ENCODE data around the gene COL6A3. TPM values are rescaled to one million over a fixed set of nuclear protein-coding genes. Genes with fewer than 3 reads are reported as not detected.
"Not testable (repeated sequence)": the region's sequence is repeated elsewhere in the genome, so short reads cannot be mapped to it uniquely, and the experiment has no call there.

The COL6A3 gene
- polyA plus RNA-seq, 3 donors, result 47.7 to 137 (median 66.2) TPM

GRCh38 chr2:237314198-237314597 lies 99.8 kb downstream of the COL6A3 start:
- H3K27ac ChIP-seq (ENCODE audit: low read depth, low read length), result no peak overlapping the region
- 93 to 94% (median 93%) methylated on average over 7 of the region's 7 CpGs for WGBS, 3 donors

- H3K27ac ChIP-seq (ENCODE audit: low read depth, low read length), result no peak overlapping the region
- WGBS, 3 donors, result 84 to 95% (median 87%) methylated on average over 12 of the region's 12 CpGs
These were observed 101.8 kb downstream of the COL6A3 start for GRCh38 chr2:237312021-237312755.

DNA sequence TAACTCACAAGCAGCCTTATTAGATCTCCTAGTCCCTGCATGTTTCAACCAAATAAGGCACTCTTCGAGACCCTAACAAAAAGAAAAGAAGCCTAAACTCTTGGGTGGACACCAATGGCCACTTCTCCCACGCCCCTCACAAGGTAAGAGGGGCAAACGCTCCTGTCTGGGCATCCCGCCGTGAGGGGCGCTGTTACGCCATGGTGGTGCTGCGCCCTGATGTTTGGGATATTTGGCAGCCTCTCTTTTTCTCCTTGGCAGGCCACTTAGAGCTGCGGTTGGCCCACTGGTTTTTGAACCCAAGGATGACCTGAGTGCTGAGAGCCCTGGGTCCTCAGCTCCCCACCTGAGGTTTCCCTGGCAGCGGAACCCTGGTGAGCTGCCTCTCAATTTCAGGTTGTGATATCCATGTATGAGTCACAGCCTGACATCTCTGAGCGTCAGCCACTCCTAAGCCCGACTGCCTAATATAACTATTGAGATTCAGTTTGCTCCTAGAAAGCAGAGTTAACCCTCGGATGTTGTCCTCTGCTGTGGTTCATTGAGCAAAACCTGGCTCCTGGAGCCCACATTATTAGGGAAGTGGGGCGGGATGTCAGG lies 103.3 kb downstream of the COL6A3 start:
- H3K27ac ChIP-seq (ENCODE audit: low read depth, low read length), result no peak overlapping the region
- WGBS, 3 donors, result 80 to 89% (median 89%) methylated on average over 14 of the region's 14 CpGs

GRCh38 chr2:237309416-237309815 lies 104.5 kb downstream of the COL6A3 start:
- H3K27ac ChIP-seq (ENCODE audit: low read depth, low read length), result no peak overlapping the region
- WGBS, 3 donors, result 52 to 53% (median 52%) methylated on average over 4 of the region's 4 CpGs

GRCh38 chr2:237309011-237309410 lies 105.0 kb downstream of the COL6A3 start:
- 71 to 77% (median 75%) methylated on average over 3 of the region's 3 CpGs for WGBS, 3 donors
- no peak overlapping the region for H3K27ac ChIP-seq (ENCODE audit: low read depth, low read length)

DNA sequence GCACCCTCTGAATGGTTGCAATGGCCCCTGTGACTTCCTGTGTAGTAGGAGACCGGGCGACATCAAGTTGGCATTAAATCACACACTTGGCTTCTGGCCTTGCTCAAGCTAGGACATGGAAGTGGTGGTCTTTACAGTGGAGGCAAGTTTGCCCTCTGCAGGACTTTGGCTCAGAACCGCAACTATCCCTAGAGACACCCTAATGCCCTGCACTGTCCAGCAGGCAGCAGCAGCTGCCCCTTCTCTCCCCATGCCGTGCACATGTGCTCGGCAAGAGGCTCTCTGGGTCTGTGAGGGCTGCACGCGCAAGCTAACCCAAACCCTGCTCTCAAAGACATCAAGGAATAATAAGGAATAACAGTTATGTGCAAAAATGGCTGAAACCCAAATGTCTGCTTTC lies 106.5 kb downstream of the COL6A3 start:
- no peak overlapping the region for H3K27ac ChIP-seq (ENCODE audit: low read depth, low read length)
- WGBS, 3 donors, result 63 to 78% (median 76%) methylated on average over 7 of the region's 7 CpGs

DNA sequence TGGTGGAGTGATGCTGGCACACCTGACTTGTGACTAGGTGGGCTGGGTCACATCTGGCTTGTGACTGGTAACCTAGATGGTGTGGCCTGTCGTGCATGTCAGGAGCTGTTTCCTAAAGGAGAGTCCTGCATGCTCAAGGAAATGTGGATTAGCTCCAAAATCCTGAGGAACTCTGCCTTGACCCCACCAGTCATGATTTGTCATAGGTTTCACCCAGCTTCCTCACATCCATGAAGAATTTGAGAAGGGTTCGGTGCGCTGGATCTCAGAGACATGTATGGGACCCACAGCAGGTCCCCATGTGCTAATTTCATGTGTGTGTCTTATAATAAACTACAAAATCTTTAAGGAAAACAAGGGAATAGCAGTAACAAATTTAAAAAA lies 107.2 kb downstream of the COL6A3 start:
- WGBS, 3 donors, result 81 to 93% (median 87%) methylated on average over 3 of the region's 3 CpGs
- H3K27ac ChIP-seq (ENCODE audit: low read depth, low read length), result no peak overlapping the region

DNA sequence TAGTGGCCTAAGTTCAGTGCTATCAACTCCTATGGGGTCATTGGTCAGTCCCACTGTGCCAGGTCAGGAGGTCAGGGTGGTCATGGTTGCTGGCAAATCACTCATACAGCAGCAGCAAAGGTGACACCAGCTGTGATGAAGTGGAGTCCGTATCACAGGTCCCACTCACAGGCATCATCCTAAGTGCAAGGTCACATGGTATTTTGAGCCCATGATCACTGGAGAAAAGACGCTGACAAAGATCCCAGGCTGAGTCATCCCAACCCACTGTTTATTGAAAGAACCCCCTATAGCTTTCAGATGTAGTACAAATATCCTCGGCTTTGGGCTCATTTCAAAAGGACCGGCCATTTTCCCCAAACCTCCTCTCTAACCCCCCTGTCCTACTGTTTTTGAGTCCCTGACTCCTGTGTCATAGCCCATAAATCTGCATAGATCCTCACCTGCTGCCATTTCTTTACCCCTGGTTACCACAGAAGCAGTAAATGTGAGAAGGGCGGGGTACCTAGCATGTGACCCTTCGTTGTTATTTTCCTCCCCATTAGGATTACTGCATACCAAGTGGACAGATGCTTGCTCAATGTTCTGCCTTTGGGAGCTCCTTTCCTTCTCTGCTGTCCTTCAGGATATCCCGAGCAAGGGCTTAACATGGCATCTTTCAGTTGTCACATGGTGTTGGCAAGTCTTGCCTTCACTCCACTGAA lies 107.7 kb downstream of the COL6A3 start:
- WGBS, 3 donors, result 73 to 77% (median 74%) methylated on average over 7 of the region's 7 CpGs

DNA sequence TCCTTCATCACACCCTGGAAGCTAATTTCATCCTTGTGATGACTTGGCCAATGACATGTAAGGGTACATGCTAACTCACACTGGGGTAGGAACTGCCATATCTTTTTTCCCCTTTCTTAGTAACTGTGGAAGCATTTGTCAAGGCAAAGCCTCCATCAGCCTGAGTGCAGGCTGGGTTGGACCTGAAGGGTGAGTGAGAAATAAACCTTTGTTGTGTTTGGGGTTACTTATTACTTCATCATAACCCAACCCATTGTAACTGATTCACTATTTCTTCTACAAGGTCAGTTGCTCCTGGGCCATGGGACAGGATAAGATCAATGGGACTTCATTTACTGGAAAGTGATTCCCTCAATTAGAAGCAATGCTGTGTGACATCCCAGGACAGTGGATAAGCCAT lies 108.4 kb downstream of the COL6A3 start:
- H3K27ac ChIP-seq (ENCODE audit: low read depth, low read length), result no peak overlapping the region

More for the DNA sequence above, 107.7 kb downstream of the COL6A3 start:
- H3K27ac ChIP-seq (ENCODE audit: low read depth, low read length), result no peak overlapping the region

- H3K27ac ChIP-seq (ENCODE audit: low read depth, low read length), result no peak overlapping the region
These were observed 109.0 kb downstream of the COL6A3 start for GRCh38 chr2:237304763-237305514.

DNA sequence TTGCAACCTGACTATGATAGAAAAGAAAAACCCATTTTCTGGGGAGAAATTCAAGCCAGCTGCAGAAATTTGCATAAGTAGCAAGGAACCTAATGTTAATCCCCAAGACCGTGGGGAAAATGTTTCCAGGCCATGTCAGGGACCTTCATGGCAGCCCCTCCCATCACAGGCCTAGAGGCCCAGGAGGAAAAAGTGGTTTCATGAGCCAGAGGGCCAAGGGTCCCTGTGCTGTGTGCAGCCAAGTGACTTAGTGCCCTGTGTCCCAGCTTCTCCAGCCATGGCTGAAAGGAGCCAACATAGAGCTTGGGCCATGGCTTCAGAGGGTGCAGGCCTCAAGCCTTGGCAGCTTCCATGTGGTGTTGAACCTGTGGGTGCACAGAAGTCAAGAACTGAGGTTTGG lies 110.7 kb downstream of the COL6A3 start:
- not testable (repeated sequence) for H3K27ac ChIP-seq (ENCODE audit: low read depth, low read length)
- WGBS, 3 donors, result 38 to 82% (median 44%) methylated on average over 1 of the region's 1 CpG

More at GRCh38 chr2:237304763-237305514, 109.0 kb downstream of the COL6A3 start:
- WGBS, 3 donors, result 71 to 82% (median 73%) methylated on average over 2 of the region's 2 CpGs

DNA sequence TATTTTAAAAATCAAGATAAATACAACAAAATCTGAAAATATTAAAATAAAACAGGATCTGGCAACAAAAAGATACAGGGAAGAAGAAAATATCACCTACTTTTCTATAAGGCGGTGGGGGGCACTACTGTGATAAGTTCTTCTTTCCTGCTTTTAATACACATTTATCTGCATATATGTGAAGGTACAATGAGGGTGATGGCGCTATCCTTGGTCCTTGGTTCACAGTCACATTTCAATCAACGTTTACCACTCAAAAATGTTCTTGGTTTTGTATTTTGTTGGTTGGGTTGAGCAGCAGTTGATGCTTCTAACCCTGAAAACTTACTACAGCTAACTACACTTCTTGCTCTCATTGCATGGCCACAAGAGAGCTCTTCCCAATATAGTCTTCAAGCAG lies 112.4 kb downstream of the COL6A3 start:
- H3K27ac ChIP-seq (ENCODE audit: low read depth, low read length), result no peak overlapping the region
- WGBS, 3 donors, result 74 to 94% (median 91%) methylated on average over 3 of the region's 3 CpGs

DNA sequence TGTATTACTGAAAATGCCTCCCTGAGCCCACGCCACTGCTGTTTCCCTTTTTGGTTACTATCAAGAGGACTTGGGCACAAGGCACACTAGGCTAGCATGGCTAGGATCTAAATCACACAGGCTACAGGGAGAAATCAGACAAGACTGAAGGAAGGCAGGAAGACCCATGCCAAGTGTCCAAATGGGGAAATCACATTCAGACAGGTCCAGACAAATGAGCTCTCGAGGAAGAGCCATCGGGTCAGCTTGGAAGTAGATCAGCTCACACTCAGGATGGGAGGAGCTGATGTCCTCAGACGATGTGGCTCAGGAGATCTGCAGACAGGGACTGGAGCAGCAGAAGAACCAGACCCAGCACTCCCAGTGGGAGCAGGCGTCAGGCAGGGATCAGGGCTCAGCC lies 113.2 kb downstream of the COL6A3 start:
- WGBS, 3 donors, result 69 to 78% (median 76%) methylated on average over 5 of the region's 5 CpGs
- no peak overlapping the region for H3K27ac ChIP-seq (ENCODE audit: low read depth, low read length)

DNA sequence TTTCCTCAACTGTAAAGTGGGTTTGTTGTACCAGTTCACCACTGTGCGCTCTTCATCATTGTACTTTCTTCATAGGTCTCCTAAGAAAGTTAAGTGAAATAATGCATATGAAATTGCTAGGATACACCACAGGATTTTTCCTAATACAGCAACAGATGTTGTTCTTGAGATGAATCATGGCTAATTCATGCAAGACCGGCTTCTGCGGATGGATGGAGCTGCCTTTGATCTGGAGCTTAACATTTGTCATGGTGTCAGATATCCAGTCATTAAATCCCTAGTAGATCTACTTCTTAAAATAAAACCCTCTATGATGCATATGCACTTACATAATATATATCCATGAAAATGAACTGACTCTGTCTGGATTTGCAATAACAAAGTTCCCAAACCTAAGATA lies 114.1 kb downstream of the COL6A3 start:
- no peak overlapping the region for H3K27ac ChIP-seq (ENCODE audit: low read depth, low read length)
- WGBS, 3 donors, result 76 to 80% (median 78%) methylated on average over 3 of the region's 3 CpGs

- no peak overlapping the region for H3K27ac ChIP-seq (ENCODE audit: low read depth, low read length)
- 82 to 83% (median 82%) methylated on average over 10 of the region's 10 CpGs for WGBS, 3 donors
These were observed 115.5 kb downstream of the COL6A3 start for GRCh38 chr2:237298151-237299118.

DNA sequence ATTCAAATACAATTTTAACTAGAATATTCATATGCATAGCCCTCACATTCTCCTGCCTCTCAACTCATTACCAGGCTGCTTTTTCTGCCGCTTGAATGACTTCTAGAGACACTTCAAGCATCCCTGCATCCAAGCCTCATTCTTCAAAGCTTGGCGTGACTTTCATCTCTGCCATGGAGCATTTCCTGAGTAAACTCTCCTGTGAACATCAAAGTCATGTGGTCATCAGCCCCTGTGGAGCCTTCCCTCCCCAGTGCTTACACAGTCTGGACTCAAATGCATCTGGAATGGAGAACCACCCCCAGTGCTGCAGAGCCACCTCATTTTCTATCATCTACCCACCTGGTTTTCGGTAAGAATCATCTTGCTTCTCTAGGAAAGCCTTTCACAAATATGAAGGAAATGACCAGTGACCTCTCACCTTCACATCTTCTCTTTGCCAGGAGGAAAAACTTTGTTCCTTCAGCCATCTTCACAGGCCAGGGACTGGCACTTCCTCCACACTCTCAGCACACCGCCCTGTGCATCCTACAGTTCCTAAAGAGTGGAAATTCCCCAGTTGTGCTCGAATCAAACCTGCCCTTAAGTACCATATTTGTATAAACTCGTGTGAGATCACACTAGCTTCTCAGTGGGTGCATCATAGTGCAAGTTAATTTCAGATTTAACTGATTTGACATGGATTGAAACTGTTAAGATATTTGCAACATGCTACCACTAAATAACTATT lies 116.4 kb downstream of the COL6A3 start:
- 61 to 80% (median 74%) methylated on average over 6 of the region's 6 CpGs for WGBS, 3 donors
- no peak overlapping the region for H3K27ac ChIP-seq (ENCODE audit: low read depth, low read length)

GRCh38 chr2:237296756-237297155 lies 117.2 kb downstream of the COL6A3 start:
- 25 to 59% (median 50%) methylated on average over 2 of the region's 2 CpGs for WGBS, 3 donors
- no peak overlapping the region for H3K27ac ChIP-seq (ENCODE audit: low read depth, low read length)

All from adipose tissue (tissue), 3 donors.